HepG2 (cell line): ENCODE measurements around the gene FDXACB1. TPM values are rescaled to one million over a fixed set of nuclear protein-coding genes. Genes with fewer than 3 reads are reported as not detected.

Experiments used
- CSRNP1 ChIP-seq: sonication (generic); formaldehyde crosslinking; IDR thresholded peaks from 2 replicates; pipeline ENCODE4 v1.8.1; 2023; ENCODE audit warnings: mild to moderate bottlenecking, missing genetic modification reagents
- EZH2 ChIP-seq: conservative IDR thresholded peaks from 2 replicates; pipeline ENCODE4 v1.6.1; 2012; ENCODE audit warnings: mild to moderate bottlenecking, low read depth, low read length, moderate library complexity
- GRHL1 ChIP-seq: sonication (generic); formaldehyde crosslinking; conservative IDR thresholded peaks from 2 replicates; pipeline ENCODE4 v1.8.0; 2022; ENCODE audit warnings: missing genetic modification reagents
- HDAC2 ChIP-seq: sonication (generic); formaldehyde crosslinking; IDR thresholded peaks from 2 replicates; pipeline ENCODE4 v1.4.0; 2020; ENCODE audit warnings: missing genetic modification reagents
- KDM3A ChIP-seq: IDR thresholded peaks from 2 replicates; pipeline ENCODE4 v1.6.1; 2018; ENCODE audit warnings: low read depth, missing compliant biosample characterization
- KDM6A ChIP-seq: IDR thresholded peaks from 2 replicates; pipeline ENCODE4 v1.6.1; 2016; ENCODE audit warnings: low read depth
- MED1 ChIP-seq: sonication (generic); formaldehyde crosslinking; IDR thresholded peaks from 2 replicates; pipeline ENCODE4 v1.4.0; 2020; ENCODE audit warnings: missing genetic modification reagents
- SIN3B ChIP-seq: fragments of 150-350 bp; IDR thresholded peaks from 2 replicates; pipeline ENCODE4 v1.6.1; 2014; ENCODE audit warnings: low read length
- SPEN ChIP-seq: sonication (generic); formaldehyde crosslinking; IDR thresholded peaks from 2 replicates; pipeline ENCODE4 v1.5.1; 2020; ENCODE audit warnings: low read depth, mild to moderate bottlenecking, missing genetic modification reagents
- TFDP2 ChIP-seq: sonication (generic); formaldehyde crosslinking; IDR thresholded peaks from 2 replicates; pipeline ENCODE4 v1.4.0; 2020; ENCODE audit warnings: missing genetic modification reagents
- THAP11 ChIP-seq: IDR thresholded peaks from 2 replicates; pipeline ENCODE4 v1.6.1; 2016; ENCODE audit warnings: missing biosample characterization, missing genetic modification reagents
- ZBTB42 ChIP-seq: sonication (generic); formaldehyde crosslinking; IDR thresholded peaks from 2 replicates; pipeline ENCODE4 v1.5.0; 2020; ENCODE audit warnings: mild to moderate bottlenecking, missing genetic modification reagents
- ZNF3 ChIP-seq: IDR thresholded peaks from 2 replicates; pipeline ENCODE4 v1.7.0; 2017; ENCODE audit warnings: inconsistent platforms
- ZNF335 ChIP-seq: sonication (generic); formaldehyde crosslinking; IDR thresholded peaks from 2 replicates; pipeline ENCODE4 v1.4.0; 2020; ENCODE audit warnings: missing genetic modification reagents
- ZNF503 ChIP-seq: sonication (generic); formaldehyde crosslinking; IDR thresholded peaks from 2 replicates; pipeline ENCODE4 v1.4.0; 2020; ENCODE audit warnings: missing genetic modification reagents
- ZNF577 ChIP-seq: sonication (generic); formaldehyde crosslinking; IDR thresholded peaks from 2 replicates; pipeline ENCODE4 v1.4.0; 2020; ENCODE audit warnings: mild to moderate bottlenecking, low read depth, missing genetic modification reagents, borderline replicate concordance
- ZNF589 ChIP-seq: sonication (generic); formaldehyde crosslinking; conservative IDR thresholded peaks from 2 replicates; pipeline ENCODE4 v1.8.0; 2022; ENCODE audit warnings: mild to moderate bottlenecking, moderate library complexity, missing genetic modification reagents
- ZNF841 ChIP-seq: sonication (generic); formaldehyde crosslinking; IDR thresholded peaks from 2 replicates; pipeline ENCODE4 v1.8.1; 2023; ENCODE audit warnings: missing genetic modification reagents, borderline replicate concordance
- polyA plus RNA-seq, 8 experiments: library from polyadenylated mRNA; depleted of rRNA in 3 of 8; stranded (reverse) in 7 of 8; unstranded in 1 of 8; fragments of >200 nt; fragmentation: Illumina TruSeq in 4 of 8; extraction: Trizol in 4 of 8; gene quantifications; 2 replicates each; pipeline versions ENCODE4 v1.2.1 to v1.2.3, GENCODE V29; 2011 to 2016; ENCODE audit warnings: low read depth in 4 of 8, missing spikeins in 1 of 8, mixed read lengths in 1 of 8; ENCODE audit not compliant: insufficient read depth in 1 of 8
- total RNA-seq, 5 experiments: library from RNA; depleted of rRNA; stranded (reverse); fragments of >200 nt; fragmentation: Illumina TruSeq; extraction: Trizol; gene quantifications; 2 replicates each; pipeline ENCODE4 v1.2.3, GENCODE V29; 2016; ENCODE audit warnings: low read depth in 1 of 5
- TF ChIP-seq, protein P1 (sequence below): sonication (generic); formaldehyde crosslinking; IDR thresholded peaks from 2 replicates; pipeline ENCODE4 v1.5.0; 2020; ENCODE audit warnings: mild to moderate bottlenecking, missing genetic modification reagents

FDXACB1 gene
- total and polyA plus RNA-seq, 2 of the 13 experiments (the other 11 are each of a cell fraction or from before 2014, with no cell fraction given): 1.1 to 3.4 TPM

GRCh38 chr11:111878849-111879636 lies at the start of gene FDXACB1, which contains the start of gene CFAP68 (continued):
- peak; percentile 88; the same call in 1 of the 2 replicates for TF ChIP-seq CSRNP1 (CRISPR knock-in tag)
- no peak for TF ChIP-seq ZNF841 (CRISPR knock-in tag)
- peak; percentile 86; the same call in 1 of the 2 replicates for TF ChIP-seq KDM3A
- peak; percentile 94 for TF ChIP-seq THAP11
- TF ChIP-seq EZH2: no peak
- peak; percentile 61 for TF ChIP-seq TFDP2 (CRISPR knock-in tag)
- TF ChIP-seq, protein P1, sequence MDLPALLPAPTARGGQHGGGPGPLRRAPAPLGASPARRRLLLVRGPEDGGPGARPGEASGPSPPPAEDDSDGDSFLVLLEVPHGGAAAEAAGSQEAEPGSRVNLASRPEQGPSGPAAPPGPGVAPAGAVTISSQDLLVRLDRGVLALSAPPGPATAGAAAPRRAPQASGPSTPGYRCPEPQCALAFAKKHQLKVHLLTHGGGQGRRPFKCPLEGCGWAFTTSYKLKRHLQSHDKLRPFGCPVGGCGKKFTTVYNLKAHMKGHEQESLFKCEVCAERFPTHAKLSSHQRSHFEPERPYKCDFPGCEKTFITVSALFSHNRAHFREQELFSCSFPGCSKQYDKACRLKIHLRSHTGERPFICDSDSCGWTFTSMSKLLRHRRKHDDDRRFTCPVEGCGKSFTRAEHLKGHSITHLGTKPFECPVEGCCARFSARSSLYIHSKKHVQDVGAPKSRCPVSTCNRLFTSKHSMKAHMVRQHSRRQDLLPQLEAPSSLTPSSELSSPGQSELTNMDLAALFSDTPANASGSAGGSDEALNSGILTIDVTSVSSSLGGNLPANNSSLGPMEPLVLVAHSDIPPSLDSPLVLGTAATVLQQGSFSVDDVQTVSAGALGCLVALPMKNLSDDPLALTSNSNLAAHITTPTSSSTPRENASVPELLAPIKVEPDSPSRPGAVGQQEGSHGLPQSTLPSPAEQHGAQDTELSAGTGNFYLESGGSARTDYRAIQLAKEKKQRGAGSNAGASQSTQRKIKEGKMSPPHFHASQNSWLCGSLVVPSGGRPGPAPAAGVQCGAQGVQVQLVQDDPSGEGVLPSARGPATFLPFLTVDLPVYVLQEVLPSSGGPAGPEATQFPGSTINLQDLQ (CRISPR knock-in tag): no peak
- peak; percentile 67; the same call in 1 of the 2 replicates for TF ChIP-seq ZNF503 (CRISPR knock-in tag)
- TF ChIP-seq SIN3B: peak; percentile 76
- TF ChIP-seq SPEN (CRISPR knock-in tag): peak; percentile 73
- TF ChIP-seq ZBTB42 (CRISPR knock-in tag): no peak
- TF ChIP-seq ZNF3 (CRISPR knock-in tag): 0 out of 2 replicates have a peak, but pooled peaks have one; percentile 51
- TF ChIP-seq ZNF589 (CRISPR knock-in tag): no peak
- TF ChIP-seq MED1: peak; percentile 85
- TF ChIP-seq GRHL1 (CRISPR knock-in tag): no peak
- TF ChIP-seq ZNF577 (CRISPR knock-in tag): no peak
- TF ChIP-seq HDAC2 (CRISPR knock-in tag): peak; percentile 84
- TF ChIP-seq ZNF335 (CRISPR knock-in tag): peak; percentile 43; the same call in 1 of the 2 replicates
- TF ChIP-seq KDM6A (CRISPR knock-in tag): no peak
